ENCODE measurements around the gene COL6A1. TPM values are rescaled to one million over a fixed set of nuclear protein-coding genes. Genes with fewer than 3 reads are reported as not detected.

The COL6A1 gene
- polyA plus RNA-seq, 1 donor from 2014 or later, result 29.4 TPM

DNA sequence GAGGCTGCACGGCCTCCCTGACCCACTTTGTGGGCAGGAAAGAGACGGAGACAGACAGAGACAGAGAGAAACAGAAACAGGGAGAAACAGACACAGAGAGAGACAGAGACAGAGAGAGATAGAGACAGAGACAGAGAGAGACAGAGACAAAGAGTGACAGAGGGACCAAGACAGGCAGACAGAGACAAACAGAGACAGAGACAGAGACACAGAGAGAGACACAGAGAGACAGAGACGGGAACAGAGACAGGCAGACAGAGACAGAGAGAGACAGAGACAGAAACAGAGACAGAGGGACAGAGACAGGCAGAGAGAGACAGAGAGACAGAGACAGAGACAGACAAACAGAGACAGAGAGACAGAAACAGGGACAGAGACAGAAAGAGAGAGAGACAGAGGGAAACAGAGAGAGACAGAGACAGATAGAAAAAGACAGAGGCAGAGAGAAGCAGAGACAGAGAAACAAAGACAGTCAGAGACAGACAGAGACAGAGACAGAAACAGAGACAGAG is 3.1 kb downstream of the COL6A1 start:
- no peak overlapping the region for H3K4me3 ChIP-seq (ENCODE audit: low read length)
- no peak overlapping the region for H3K4me2 ChIP-seq (ENCODE audit: low read length)
- H3F3A ChIP-seq (ENCODE audit: insufficient read depth, low read length, poor library complexity, severe bottlenecking), result peaks cover 9% of the 10 kb centered on the region
- H3K36me3 ChIP-seq (ENCODE audit: insufficient read depth, low read length), result no peaks in the 10 kb centered on the region
- TF ChIP-seq MXI1 (conservative IDR thresholded peaks at IDR 0.05; ENCODE audit: poor library complexity, severe bottlenecking) (no peak), RAD21 (conservative IDR thresholded peaks at IDR 0.05) (no peak), EP300 (conservative IDR thresholded peaks at IDR 0.05; ENCODE audit: poor library complexity, severe bottlenecking) (no peak), SMC3 (conservative IDR thresholded peaks at IDR 0.05; ENCODE audit: poor library complexity) (no peak), EZH2 (IDR thresholded peaks at IDR 0.05; ENCODE audit: borderline replicate concordance, insufficient read depth, low read length, poor library complexity, severe bottlenecking) (no peak), TAF1 (IDR thresholded peaks at IDR 0.05; ENCODE audit: low read depth) (no peak), POLR2AphosphoS5 (IDR thresholded peaks at IDR 0.05) (no peak)
- TF ChIP-seq, protein P1, sequence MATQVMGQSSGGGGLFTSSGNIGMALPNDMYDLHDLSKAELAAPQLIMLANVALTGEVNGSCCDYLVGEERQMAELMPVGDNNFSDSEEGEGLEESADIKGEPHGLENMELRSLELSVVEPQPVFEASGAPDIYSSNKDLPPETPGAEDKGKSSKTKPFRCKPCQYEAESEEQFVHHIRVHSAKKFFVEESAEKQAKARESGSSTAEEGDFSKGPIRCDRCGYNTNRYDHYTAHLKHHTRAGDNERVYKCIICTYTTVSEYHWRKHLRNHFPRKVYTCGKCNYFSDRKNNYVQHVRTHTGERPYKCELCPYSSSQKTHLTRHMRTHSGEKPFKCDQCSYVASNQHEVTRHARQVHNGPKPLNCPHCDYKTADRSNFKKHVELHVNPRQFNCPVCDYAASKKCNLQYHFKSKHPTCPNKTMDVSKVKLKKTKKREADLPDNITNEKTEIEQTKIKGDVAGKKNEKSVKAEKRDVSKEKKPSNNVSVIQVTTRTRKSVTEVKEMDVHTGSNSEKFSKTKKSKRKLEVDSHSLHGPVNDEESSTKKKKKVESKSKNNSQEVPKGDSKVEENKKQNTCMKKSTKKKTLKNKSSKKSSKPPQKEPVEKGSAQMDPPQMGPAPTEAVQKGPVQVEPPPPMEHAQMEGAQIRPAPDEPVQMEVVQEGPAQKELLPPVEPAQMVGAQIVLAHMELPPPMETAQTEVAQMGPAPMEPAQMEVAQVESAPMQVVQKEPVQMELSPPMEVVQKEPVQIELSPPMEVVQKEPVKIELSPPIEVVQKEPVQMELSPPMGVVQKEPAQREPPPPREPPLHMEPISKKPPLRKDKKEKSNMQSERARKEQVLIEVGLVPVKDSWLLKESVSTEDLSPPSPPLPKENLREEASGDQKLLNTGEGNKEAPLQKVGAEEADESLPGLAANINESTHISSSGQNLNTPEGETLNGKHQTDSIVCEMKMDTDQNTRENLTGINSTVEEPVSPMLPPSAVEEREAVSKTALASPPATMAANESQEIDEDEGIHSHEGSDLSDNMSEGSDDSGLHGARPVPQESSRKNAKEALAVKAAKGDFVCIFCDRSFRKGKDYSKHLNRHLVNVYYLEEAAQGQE (IDR thresholded peaks at IDR 0.05; ENCODE audit: borderline replicate concordance), result no peak
- TF ChIP-seq, protein P2, sequence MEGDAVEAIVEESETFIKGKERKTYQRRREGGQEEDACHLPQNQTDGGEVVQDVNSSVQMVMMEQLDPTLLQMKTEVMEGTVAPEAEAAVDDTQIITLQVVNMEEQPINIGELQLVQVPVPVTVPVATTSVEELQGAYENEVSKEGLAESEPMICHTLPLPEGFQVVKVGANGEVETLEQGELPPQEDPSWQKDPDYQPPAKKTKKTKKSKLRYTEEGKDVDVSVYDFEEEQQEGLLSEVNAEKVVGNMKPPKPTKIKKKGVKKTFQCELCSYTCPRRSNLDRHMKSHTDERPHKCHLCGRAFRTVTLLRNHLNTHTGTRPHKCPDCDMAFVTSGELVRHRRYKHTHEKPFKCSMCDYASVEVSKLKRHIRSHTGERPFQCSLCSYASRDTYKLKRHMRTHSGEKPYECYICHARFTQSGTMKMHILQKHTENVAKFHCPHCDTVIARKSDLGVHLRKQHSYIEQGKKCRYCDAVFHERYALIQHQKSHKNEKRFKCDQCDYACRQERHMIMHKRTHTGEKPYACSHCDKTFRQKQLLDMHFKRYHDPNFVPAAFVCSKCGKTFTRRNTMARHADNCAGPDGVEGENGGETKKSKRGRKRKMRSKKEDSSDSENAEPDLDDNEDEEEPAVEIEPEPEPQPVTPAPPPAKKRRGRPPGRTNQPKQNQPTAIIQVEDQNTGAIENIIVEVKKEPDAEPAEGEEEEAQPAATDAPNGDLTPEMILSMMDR (IDR thresholded peaks at IDR 0.05; ENCODE audit: poor library complexity, severe bottlenecking), result no peak
- no peak overlapping the region for H3K27ac ChIP-seq (ENCODE audit: low read length)
- H3K9me2 ChIP-seq (ENCODE audit: insufficient read depth, low read length), result no peaks in the 10 kb centered on the region
- no peak overlapping the region for H3K9ac ChIP-seq (ENCODE audit: low read length)
- no peaks in the 10 kb centered on the region for H4K20me1 ChIP-seq (ENCODE audit: insufficient read depth)
- H3K27me3 ChIP-seq (ENCODE audit: insufficient read depth, low read depth, low read length), result no peaks in the 10 kb centered on the region
- no peaks in the 10 kb centered on the region for H3K9me3 ChIP-seq (ENCODE audit: low read length)
- H3K79me2 ChIP-seq (replicated peaks; ENCODE audit: insufficient read depth, low read length), result no peaks in the 10 kb centered on the region
- H2AFZ ChIP-seq (ENCODE audit: low read depth, low read length), result no peak overlapping the region

DNA sequence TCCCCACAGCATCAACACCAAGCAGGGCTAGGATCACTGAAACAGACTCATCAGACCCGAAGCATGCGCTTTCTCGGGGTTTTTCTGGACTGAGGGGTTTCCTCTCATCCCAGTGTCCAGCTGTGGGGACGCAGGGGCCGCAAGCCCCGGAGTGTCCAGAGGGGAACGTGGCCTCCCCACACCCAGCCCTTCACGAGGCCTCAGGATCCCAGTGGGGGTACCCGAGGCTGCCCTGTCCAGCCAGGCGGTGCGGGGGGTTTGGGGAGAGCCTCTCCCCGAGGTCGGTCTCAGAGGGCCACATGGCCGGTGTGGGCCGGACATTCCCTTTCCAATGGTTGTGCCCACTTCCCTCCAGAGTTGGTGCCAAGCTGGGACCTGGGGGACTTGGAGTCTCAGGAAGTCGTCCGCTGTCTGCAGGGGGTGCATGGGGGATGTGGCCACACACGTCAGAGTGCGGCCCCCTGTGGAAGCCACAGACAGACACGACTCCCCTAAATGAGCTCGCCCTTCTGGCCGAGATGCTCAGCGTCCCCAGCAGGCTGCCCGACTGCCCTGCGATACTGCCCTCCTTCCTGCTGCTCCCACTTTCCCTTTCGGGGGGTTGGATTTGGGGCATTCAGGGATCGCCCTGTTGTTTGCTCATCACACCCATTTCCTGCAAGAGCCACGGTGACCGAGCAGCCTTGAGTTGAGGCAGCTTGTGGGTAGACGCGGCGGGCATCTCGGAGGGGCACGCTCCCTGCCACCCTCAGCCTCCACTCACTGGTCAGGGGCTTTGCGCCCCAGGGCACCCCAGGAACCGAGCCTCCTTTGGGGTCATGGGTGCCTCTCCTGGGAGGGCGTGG is 4.1 kb downstream of the COL6A1 start:
- Histone ChIP-seq H3K4me2 (ENCODE audit: low read length) (no peak overlapping the region), H3K9me2 (ENCODE audit: insufficient read depth, low read length) (no peaks in the 10 kb centered on the region), H3F3A (ENCODE audit: insufficient read depth, low read length, poor library complexity, severe bottlenecking) (peaks cover 4% of the 10 kb centered on the region), H3K36me3 (ENCODE audit: insufficient read depth, low read length) (no peaks in the 10 kb centered on the region), H3K4me3 (ENCODE audit: low read length) (no peak overlapping the region), H3K9ac (ENCODE audit: low read length) (no peak overlapping the region), H4K20me1 (ENCODE audit: insufficient read depth) (no peaks in the 10 kb centered on the region), H2AFZ (ENCODE audit: low read depth, low read length) (no peak overlapping the region), H3K27ac (ENCODE audit: low read length) (no peak overlapping the region), H3K79me2 (replicated peaks; ENCODE audit: insufficient read depth, low read length) (no peaks in the 10 kb centered on the region), H3K27me3 (ENCODE audit: insufficient read depth, low read depth, low read length) (no peaks in the 10 kb centered on the region), H3K9me3 (ENCODE audit: low read length) (no peaks in the 10 kb centered on the region)
- no peak for TF ChIP-seq EZH2 (IDR thresholded peaks at IDR 0.05; ENCODE audit: borderline replicate concordance, insufficient read depth, low read length, poor library complexity, severe bottlenecking)

Data from neural cell (in vitro differentiated cells).